Measurements from ENCODE around the gene CHST8.

CHST8 gene

GRCh38 chr19:33665776-33666595, 44.2 kb downstream of the CHST8 start:
- Histone ChIP-seq H3K9me3 (no peaks in the 10 kb centered on the region), H3K27me3 (ENCODE audit: low read depth) (peaks cover 11% of the 10 kb centered on the region; the same call in 1 of the 2 replicates), H3K4me1 (no peaks in the 10 kb centered on the region), H3K4me3 (no peak overlapping the region), H3K36me3 (replicated peaks) (no peaks in the 10 kb centered on the region)
- no peak for DNase-seq (ENCODE audit: low spot score in 2 of 2)
- in situ Hi-C loops (cut with MboI; ENCODE audit: low sequenced_read_pairs): no loop called here

GRCh38 chr19:33667141-33667650, 45.4 kb downstream of the CHST8 start:
- in situ Hi-C loops (cut with MboI; ENCODE audit: low sequenced_read_pairs): no loop called here
- H3K4me1 ChIP-seq: no peaks in the 10 kb centered on the region

GRCh38 chr19:33667881-33668280, 46.1 kb downstream of the CHST8 start:
- no peak for DNase-seq (ENCODE audit: low spot score in 2 of 2)
- Histone ChIP-seq H3K9me3 (no peaks in the 10 kb centered on the region), H3K4me3 (no peak overlapping the region), H3K36me3 (replicated peaks) (no peaks in the 10 kb centered on the region), H3K4me1 (no peaks in the 10 kb centered on the region), H3K27me3 (ENCODE audit: low read depth) (peaks cover 11% of the 10 kb centered on the region; the same call in 1 of the 2 replicates)
- in situ Hi-C loops (cut with MboI; ENCODE audit: low sequenced_read_pairs): no loop called here

More at GRCh38 chr19:33667141-33667650, 45.4 kb downstream of the CHST8 start:
- no peak for DNase-seq (ENCODE audit: low spot score in 2 of 2)
- Histone ChIP-seq H3K27me3 (ENCODE audit: low read depth) (peaks cover 11% of the 10 kb centered on the region; the same call in 1 of the 2 replicates), H3K9me3 (no peaks in the 10 kb centered on the region), H3K36me3 (replicated peaks) (no peaks in the 10 kb centered on the region), H3K4me3 (no peak overlapping the region)

GRCh38 chr19:33668968-33669367, 47.2 kb downstream of the CHST8 start:
- in situ Hi-C loops (cut with MboI; ENCODE audit: low sequenced_read_pairs): no loop called here
- Histone ChIP-seq H3K36me3 (replicated peaks) (no peaks in the 10 kb centered on the region), H3K4me1 (no peaks in the 10 kb centered on the region), H3K27me3 (ENCODE audit: low read depth) (peaks cover 11% of the 10 kb centered on the region; the same call in 1 of the 2 replicates), H3K9me3 (no peaks in the 10 kb centered on the region), H3K4me3 (no peak overlapping the region)
- DNase-seq (ENCODE audit: low spot score in 2 of 2): no peak

GRCh38 chr19:33669376-33669775, 47.6 kb downstream of the CHST8 start:
- Histone ChIP-seq H3K27me3 (ENCODE audit: low read depth) (peaks cover 11% of the 10 kb centered on the region; the same call in 1 of the 2 replicates), H3K36me3 (replicated peaks) (no peaks in the 10 kb centered on the region), H3K4me1 (no peaks in the 10 kb centered on the region), H3K4me3 (no peak overlapping the region), H3K9me3 (no peaks in the 10 kb centered on the region)
- in situ Hi-C loops (cut with MboI; ENCODE audit: low sequenced_read_pairs): no loop called here
- DNase-seq (ENCODE audit: low spot score in 2 of 2): no peak

- Histone ChIP-seq H3K4me1 (no peaks in the 10 kb centered on the region), H3K9me3 (no peaks in the 10 kb centered on the region), H3K36me3 (replicated peaks) (no peaks in the 10 kb centered on the region), H3K4me3 (no peak overlapping the region), H3K27me3 (ENCODE audit: low read depth) (peaks cover 11% of the 10 kb centered on the region; the same call in 1 of the 2 replicates)
- in situ Hi-C loops (cut with MboI; ENCODE audit: low sequenced_read_pairs): no loop called here
- no peak for DNase-seq (ENCODE audit: low spot score in 2 of 2)
These were observed 48.6 kb downstream of the CHST8 start for GRCh38 chr19:33670398-33670797.

GRCh38 chr19:33671211-33671610, 49.5 kb downstream of the CHST8 start:
- in situ Hi-C loops (cut with MboI; ENCODE audit: low sequenced_read_pairs): no loop called here
- no peaks in the 10 kb centered on the region for H3K36me3 ChIP-seq (replicated peaks)
- no peaks in the 10 kb centered on the region for H3K9me3 ChIP-seq
- no peaks in the 10 kb centered on the region for H3K4me1 ChIP-seq
- H3K27me3 ChIP-seq (ENCODE audit: low read depth): peaks cover 11% of the 10 kb centered on the region; the same call in 1 of the 2 replicates
- no peak for DNase-seq (ENCODE audit: low spot score in 2 of 2)
- no peak overlapping the region for H3K4me3 ChIP-seq

GRCh38 chr19:33673258-33673875, 51.6 kb downstream of the CHST8 start:
- Histone ChIP-seq H3K36me3 (replicated peaks) (no peaks in the 10 kb centered on the region), H3K9me3 (no peaks in the 10 kb centered on the region), H3K27me3 (ENCODE audit: low read depth) (peaks cover 11% of the 10 kb centered on the region; the same call in 1 of the 2 replicates), H3K4me3 (no peak overlapping the region), H3K4me1 (no peaks in the 10 kb centered on the region)
- in situ Hi-C loops (cut with MboI; ENCODE audit: low sequenced_read_pairs): no loop called here
- DNase-seq (ENCODE audit: low spot score in 2 of 2): no peak

GRCh38 chr19:33673996-33674625, 52.4 kb downstream of the CHST8 start:
- H3K9me3 ChIP-seq: no peaks in the 10 kb centered on the region
- no peaks in the 10 kb centered on the region for H3K36me3 ChIP-seq (replicated peaks)
- DNase-seq (ENCODE audit: low spot score in 2 of 2): no peak
- H3K4me1 ChIP-seq: no peaks in the 10 kb centered on the region
- peaks cover 11% of the 10 kb centered on the region; the same call in 1 of the 2 replicates for H3K27me3 ChIP-seq (ENCODE audit: low read depth)
- no peak overlapping the region for H3K4me3 ChIP-seq
- in situ Hi-C loops (cut with MboI; ENCODE audit: low sequenced_read_pairs): no loop called here

- Histone ChIP-seq H3K27me3 (ENCODE audit: low read depth) (peaks cover 7% of the 10 kb centered on the region; the same call in 1 of the 2 replicates), H3K9me3 (no peaks in the 10 kb centered on the region), H3K4me1 (no peaks in the 10 kb centered on the region), H3K4me3 (no peak overlapping the region), H3K36me3 (replicated peaks) (no peaks in the 10 kb centered on the region)
- in situ Hi-C loops (cut with MboI; ENCODE audit: low sequenced_read_pairs): no loop called here
- no peak for DNase-seq (ENCODE audit: low spot score in 2 of 2)
These were observed 53.0 kb downstream of the CHST8 start for GRCh38 chr19:33674626-33675367.

GRCh38 chr19:33675501-33676124, 53.9 kb downstream of the CHST8 start:
- no peak for DNase-seq (ENCODE audit: low spot score in 2 of 2)
- no peak overlapping the region for H3K4me3 ChIP-seq
- H3K36me3 ChIP-seq (replicated peaks): no peaks in the 10 kb centered on the region
- H3K4me1 ChIP-seq: no peaks in the 10 kb centered on the region
- in situ Hi-C loops (cut with MboI; ENCODE audit: low sequenced_read_pairs): no loop called here
- no peaks in the 10 kb centered on the region; the same call in 1 of the 2 replicates for H3K27me3 ChIP-seq (ENCODE audit: low read depth)
- no peaks in the 10 kb centered on the region for H3K9me3 ChIP-seq

- Histone ChIP-seq H3K4me3 (no peak overlapping the region), H3K4me1 (no peaks in the 10 kb centered on the region), H3K36me3 (replicated peaks) (no peaks in the 10 kb centered on the region), H3K27me3 (ENCODE audit: low read depth) (no peaks in the 10 kb centered on the region; the same call in 1 of the 2 replicates), H3K9me3 (no peaks in the 10 kb centered on the region)
- DNase-seq (ENCODE audit: low spot score in 2 of 2): no peak
- in situ Hi-C loops (cut with MboI; ENCODE audit: low sequenced_read_pairs): no loop called here
These were observed 55.4 kb downstream of the CHST8 start for GRCh38 chr19:33676999-33677665.

Data from HAP-1 (cell line).